ENCODE measurements around the gene PMIS2.

Gene PMIS2

DNA sequence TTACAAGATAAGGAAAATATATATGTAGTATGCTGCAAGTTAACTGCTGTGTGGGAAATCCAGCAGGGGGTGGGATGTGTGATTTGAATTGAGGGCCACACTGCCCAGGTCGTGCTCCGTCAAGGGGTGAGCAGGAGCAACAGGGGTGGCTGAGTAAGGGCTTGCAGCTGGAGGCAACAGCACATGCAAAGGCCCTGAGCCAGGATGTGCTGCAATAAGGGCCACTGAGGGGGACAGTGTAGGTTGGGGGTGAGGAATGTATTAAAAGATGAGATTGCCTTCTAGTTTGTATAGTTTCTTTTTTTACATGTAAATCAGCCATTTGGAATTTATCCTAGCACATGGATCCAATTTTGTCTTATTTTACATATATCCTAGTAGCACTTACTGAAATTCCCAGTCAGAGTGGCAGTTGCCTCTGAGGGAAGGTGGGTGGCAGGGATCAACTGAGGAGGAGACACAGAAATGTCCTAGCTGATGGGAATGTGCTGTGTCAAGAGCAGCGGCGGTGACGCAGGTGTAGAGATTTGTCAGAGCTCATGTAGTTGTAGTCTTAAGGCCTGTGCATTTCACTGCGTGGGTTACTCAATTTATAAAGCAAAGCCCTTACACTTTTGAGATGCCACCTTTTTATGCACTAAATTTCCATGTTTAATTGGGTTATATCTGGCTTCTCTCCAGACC lies 37.5 kb downstream of the PMIS2 start:
- no peak for FAIRE-seq

DNA sequence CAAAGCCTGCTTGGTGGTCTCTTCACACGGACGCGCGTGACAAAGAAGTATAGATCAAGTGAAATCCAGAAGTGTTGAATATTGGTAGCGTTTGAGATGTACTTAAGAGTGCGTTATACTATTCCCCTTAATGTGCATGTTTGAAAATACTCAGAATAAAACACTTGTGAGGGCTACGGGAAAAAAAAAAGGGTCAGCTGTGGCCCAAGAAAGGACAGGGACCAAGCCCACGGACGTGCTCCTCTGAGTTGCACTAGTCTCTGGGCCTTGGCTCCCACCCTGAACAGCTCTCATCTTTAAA lies 42.2 kb downstream of the PMIS2 start:
- DNase-seq (ENCODE audit: low spot score) (no peak), FAIRE-seq (no peak)

More for the DNA sequence above, 37.5 kb downstream of the PMIS2 start:
- no peak for DNase-seq (ENCODE audit: low spot score)

DNA sequence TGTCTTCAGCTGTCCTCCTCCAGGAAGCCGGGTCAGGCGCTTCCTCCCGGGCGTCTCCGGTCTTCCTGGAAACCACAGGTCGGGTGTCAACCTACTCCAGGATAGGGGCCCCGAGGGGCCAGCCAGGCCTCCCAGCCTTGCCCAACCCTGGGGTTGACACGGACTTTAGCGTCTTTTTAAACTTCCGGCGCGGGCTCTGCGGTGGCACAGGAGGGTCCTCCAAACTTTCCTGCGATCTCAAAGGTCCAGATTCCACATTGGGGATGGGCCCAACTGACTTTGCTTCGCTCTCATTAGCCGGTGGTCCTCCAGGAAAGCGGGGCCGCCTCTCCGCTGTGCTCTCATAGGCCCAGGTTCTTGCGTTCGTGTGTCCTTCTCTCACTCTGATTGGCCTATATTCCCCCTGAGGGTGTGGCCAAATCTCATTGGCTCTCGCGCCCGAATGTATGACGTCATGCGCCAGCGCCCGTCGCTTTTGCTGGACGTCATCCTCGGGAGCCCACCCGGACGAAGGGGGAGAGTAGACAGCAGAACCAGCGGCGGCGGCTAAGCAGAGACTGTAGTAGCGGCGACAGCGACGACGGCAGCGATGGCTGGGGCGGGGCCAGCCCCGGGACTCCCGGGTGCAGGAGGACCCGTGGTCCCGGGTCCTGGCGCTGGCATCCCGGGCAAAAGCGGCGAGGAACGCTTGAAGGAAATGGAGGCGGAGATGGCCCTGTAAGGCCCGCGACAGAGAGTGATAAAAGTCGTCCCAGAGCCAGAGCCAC lies 42.8 kb downstream of the PMIS2 start, which contains the start of gene RBM42:
RBM42 (plus strand) TSS at position 472 of the 767 bp plus-strand sequence; CDS start at position 590, 118 bp downstream.
- peak; percentile 99 for DNase-seq (ENCODE audit: low spot score)
- FAIRE-seq = peak; percentile 96

DNA sequence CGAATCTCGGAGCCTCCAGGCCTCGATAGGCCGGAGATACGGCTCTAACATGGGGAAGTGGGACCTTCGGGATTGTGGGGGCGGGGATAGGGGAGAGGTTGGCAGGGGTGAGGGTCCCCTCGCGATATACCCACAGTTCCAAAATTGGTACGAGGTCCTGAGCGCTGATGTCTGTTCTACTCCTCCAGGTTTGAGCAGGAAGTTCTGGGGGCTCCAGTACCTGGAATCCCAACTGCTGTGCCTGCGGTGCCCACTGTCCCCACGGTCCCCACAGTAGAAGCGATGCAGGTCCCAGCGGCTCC lies 43.3 kb downstream of the PMIS2 start:
- DNase-seq (ENCODE audit: low spot score) (no peak), FAIRE-seq (no peak)

DNA sequence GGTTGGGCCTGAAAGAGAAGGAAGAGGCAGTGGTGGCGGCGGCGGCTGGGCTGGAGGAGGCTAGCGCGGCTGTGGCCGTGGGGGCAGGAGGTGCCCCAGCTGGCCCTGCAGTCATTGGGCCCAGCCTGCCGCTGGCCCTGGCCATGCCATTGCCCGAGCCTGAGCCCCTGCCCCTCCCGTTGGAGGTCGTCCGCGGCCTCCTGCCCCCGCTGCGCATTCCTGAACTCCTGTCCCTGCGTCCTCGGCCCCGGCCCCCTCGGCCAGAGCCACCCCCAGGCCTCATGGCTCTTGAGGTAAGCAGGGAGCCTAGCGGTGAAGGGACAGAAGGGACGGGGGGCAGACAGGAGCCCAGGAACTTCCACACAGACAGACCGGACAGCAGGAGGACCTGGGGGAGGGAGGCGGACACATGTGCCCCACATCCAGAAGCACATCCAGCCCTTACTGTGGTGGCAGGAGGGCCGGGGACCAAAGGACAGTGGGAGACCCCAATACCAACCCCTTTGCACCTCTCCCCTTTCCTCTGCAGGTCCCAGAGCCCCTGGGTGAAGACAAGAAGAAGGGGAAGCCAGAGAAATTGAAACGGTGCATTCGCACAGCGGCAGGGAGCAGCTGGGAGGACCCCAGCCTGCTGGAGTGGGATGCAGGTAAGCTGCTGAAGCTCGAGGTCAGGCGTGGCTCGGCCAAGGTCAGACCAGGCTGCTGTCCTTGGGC lies 47.9 kb downstream of the PMIS2 start:
- FAIRE-seq (no peak), DNase-seq (ENCODE audit: low spot score) (no peak)

DNA sequence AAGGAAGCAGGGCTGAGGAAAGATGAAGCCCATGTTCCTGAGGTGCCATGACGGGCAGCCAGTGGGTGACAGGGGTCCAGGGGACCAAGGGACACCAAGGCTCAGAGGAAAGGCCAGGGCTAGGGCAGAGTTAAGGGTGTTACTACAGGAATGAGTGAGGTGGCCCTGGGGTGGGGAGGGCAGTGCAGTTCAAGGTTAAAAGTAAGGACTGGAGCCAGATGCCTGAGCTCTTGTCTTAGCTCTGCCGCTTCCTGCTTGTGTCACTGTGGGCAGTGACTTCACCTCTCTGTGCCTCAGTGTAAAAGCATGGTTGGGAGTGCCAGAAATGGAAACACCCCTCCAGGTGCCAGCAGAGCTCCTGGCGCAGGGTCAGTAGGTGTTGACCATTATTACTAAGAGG lies 50.7 kb downstream of the PMIS2 start:
- DNase-seq (ENCODE audit: low spot score) (no peak), FAIRE-seq (no peak)
